Endothelial cell of hepatic sinusoid (primary cell): ENCODE data around the gene PLCB1.

Source experiments
- in situ Hi-C: cut with HindIII; loops from 2 replicates; pipeline ENCODE4 v1.10.0; 2017; ENCODE audit warnings: low sequenced_read_pairs

Gene PLCB1

DNA sequence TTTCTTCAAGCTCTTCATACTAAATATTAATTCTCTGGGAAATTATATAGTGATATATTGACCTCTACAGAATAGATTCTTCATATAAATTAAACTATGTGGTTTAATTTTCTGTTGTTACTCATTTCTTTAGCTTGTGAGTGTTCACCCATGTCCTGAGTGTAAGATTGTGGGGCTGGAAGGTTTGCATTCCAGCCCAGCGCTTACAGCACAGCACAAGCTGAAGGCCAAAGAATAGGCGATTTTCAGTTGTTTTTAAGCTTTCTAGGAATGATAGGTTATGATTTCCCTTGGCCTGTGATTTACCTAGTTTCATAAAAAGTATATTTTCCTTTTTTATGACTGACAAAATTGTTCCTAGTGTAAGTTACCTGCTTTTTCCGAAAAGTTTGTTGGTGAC, 194.1 kb downstream of the PLCB1 start:
- in situ Hi-C loops: no loop called here

- in situ Hi-C loops: no loop called here
Observed at GRCh38 chr20:8326899-8327298, 194.8 kb downstream of the PLCB1 start.

GRCh38 chr20:8328189-8328588, 196.1 kb downstream of the PLCB1 start:
- in situ Hi-C loops: no loop called here

DNA sequence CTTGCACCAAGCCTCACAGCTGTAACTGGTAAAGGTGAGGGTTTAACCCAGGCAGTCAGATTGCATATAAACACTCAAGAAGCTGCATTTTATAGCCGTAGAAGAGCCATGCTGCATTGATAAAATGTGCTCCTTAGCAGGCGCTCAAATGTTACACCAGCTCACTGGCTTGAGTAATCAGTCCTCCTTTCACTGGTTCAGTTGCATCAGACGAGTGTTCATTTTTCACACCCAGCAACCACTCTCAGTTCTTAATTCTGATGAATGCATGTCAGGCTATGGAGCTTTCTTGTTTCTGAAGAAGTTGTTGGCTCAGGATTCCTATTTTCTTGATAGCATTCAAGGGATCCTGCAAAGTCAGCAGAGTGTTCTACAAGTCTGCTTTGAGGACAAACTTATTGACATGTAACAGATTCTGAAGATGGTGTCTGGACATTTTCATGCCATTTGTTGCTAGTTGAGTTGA, 198.3 kb downstream of the PLCB1 start:
- in situ Hi-C loops: no loop called here

DNA sequence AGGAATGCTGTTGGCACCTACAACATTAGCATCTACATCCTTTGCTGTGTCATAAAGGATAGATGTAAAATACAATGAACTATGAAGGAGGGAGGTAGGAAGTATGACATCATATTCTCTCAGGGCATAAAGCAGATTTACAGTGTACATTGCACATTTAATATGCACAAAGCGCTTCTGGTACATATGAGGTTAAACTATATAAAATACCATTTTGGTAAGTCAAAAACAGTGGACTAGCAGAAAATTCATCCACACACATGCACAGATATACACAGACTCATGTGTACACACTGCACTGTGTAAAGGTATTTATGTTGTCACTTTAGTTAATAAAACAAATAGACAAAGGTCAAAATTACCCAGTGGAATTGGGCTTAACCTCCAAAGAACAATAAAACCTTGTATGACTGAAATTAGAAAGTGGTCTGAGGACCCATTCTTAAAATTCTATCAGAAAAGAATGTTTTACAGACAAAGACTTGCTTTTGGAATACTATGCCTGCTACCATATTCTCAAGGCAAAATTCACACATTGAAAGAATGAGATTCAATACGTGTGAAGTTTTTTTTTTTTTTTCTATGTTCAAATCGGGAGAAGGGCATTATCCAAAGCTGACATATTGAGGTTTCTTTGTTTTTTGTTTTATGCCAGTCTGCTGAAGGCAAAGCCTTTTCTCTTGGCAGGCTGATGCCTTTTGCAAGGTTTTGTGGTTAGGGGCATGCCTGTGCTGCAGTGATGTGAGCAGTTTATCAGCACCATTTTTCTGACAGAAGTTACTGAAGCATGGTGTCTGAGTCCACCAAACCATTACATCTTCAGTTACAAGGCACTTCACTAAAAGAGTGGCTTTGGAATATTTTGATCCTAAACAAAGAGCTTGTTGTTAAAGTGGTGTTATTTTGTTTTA, 199.0 kb downstream of the PLCB1 start:
- in situ Hi-C loops: no loop called here

- in situ Hi-C loops: no loop called here
Observed at GRCh38 chr20:8331740-8332412, 199.8 kb downstream of the PLCB1 start.

DNA sequence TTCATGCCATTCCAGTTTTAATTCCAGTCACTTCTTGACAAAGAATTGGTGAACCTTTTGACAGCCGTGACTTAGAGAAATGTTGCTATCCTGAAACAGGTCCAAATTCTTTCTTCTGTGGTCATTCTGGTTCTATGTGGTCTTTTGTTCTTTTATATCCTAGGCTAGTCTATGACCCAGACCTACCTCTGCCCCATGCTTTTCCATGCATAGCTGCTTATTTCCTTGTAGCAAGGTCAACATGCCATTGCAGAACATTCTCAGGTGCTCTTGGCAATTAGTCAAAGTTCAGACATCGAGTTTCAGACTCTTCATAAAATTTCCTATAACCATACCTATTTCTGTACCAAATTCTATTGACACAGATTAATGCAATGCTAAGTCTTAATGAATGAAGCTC, 202.6 kb downstream of the PLCB1 start:
- in situ Hi-C loops: no loop called here

DNA sequence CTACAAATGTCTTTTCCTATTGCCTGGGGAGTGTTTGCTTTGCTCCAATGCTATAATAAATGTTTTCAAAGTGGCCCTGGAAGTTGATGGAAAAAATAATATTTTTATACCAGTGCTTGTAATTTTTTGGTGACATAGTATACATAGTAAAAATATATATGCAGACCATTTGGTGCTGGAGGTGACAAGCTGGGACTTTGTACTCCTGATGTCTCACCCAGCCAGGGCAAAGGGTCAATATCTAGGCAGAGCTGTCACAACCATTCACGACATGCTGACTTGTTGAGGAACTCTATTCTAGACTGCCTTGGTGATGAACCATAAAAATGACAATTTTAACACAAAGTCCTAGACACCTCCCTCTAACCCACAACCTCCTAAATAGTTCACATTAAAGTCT, 203.0 kb downstream of the PLCB1 start:
- in situ Hi-C loops: no loop called here

- in situ Hi-C loops: no loop called here
Observed at GRCh38 chr20:8335495-8336195, 203.6 kb downstream of the PLCB1 start.

GRCh38 chr20:8339349-8339748, 207.3 kb downstream of the PLCB1 start:
- in situ Hi-C loops: no loop called here

DNA sequence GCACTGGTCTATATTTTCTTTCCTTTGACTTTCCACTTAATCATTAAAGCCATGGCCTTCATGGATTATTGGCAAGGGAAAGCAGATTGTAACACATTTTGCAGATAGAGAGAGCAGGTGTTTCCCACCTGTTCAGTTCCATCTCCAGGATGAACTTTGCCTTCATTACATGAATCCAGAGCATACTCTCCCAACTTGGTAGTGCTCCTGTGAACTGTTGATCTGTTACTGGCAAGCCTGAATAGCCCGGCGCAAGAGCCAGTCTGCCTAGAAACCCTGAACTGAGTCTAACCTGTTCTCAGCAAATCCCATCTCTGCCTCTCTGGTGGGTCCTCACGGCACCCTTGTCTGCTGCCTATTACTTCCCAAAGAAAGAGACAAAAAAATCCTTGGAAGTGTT, 210.3 kb downstream of the PLCB1 start:
- in situ Hi-C loops: no loop called here

DNA sequence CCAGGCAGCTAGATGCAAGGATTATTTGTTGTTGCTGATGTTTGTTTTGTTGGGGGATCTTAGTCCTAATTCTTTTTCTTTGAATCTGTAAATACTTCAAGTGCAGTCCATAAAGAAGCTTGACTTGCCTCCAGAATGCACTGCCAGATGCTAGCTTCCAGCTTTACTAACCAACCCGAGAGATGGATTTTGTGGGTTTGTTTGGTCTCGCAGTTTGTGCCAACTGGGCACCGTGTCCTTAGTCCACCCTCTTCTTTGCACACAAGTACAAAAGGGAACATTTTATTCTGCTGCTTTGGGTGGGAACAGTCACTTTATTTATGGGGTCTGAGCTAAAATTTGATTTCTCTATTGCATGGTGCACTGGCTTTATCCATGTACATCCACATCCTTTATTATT, 212.0 kb downstream of the PLCB1 start:
- in situ Hi-C loops: no loop called here

DNA sequence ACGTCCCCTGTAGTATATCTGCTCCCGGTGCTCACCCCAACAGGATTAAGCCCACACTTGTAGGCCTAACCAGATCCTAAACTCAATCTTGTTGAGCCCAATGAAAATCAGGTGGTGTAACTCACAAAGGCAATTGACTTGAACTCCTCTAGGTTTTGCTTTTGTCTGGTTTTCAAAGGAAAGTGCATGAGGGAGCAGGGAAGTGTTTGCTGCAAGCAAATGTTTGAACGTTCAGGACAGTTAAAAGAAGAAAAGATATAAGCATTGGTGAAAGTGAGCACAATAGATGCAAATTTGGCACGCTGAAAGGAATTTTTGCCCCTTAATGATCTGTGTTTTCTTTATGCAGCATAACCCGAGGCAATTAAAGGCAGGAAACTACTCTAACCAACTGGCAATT, 212.6 kb downstream of the PLCB1 start:
- in situ Hi-C loops: no loop called here

- in situ Hi-C loops: no loop called here
Observed at GRCh38 chr20:8346700-8347270, 214.7 kb downstream of the PLCB1 start.

DNA sequence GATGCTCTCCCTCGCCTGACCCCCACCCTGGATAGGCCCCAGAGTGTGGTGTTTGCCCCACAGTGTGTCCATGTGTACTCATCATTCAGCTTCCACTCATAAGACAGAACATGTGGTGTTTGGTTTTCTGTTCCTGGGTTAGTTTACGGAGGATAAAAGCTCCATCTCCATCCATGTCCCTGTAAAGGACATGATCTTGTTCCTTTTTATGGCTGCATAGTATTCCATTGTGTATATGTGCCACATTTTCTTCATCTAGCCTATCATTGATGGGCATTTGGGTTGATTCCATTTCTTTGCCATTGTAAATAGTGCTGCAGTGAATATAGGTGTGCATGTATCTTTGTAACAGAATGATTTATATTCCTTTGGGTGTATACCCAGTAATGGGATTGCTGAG, 218.2 kb downstream of the PLCB1 start:
- in situ Hi-C loops: loop anchor here (25.0 kb wide), 1 partner anchor 362 kb away; no protein-coding TSS in a partner anchor

GRCh38 chr20:8352486-8352885, 220.4 kb downstream of the PLCB1 start:
- in situ Hi-C loops: loop anchor here (25.0 kb wide), 1 partner anchor 360 kb away; no protein-coding TSS in a partner anchor

DNA sequence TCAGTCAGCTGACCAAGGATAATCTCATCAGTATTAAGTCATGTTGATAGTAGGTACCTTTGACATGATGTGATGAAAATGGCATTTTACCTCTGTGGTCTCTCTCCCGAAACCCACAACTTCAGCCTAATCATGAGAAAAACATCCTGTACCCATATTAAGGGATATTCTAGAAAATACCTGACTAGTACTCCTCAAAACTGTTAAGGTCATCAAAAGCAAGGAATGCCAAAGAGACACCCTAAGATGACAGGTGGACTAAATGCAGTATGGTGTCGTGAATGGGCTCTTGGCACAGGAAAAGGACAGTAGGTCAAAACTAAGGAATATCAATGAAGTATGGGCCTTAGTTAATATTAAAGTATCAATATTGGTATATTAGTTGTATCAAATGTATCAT, 221.4 kb downstream of the PLCB1 start:
- in situ Hi-C loops: loop anchor here (25.0 kb wide), 1 partner anchor 359 kb away; no protein-coding TSS in a partner anchor

GRCh38 chr20:8355453-8355852, 223.4 kb downstream of the PLCB1 start:
- in situ Hi-C loops: loop anchor here (25.0 kb wide), 1 partner anchor 357 kb away; no protein-coding TSS in a partner anchor

GRCh38 chr20:8356806-8357205, 224.7 kb downstream of the PLCB1 start:
- in situ Hi-C loops: loop anchor here (25.0 kb wide), 1 partner anchor 355 kb away; no protein-coding TSS in a partner anchor

DNA sequence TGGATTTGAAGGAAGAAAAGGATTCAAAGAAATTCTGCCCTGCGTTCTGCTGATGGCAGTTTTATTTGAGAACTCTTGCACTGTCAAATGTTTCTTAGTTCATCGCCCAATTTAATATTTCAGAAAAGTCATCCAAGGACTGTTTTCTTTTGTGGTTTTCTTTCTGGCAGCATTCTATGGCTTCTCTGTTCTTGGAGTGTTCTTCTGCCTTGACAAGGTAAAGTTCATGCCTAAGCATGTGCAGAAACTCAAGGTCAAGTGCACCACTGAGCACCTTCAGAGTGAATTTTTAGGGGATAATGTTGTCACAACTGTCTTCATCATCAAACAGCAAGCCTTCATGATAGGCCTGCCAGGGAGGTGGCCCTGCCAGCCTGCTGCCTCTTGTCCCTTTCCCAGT, 225.6 kb downstream of the PLCB1 start:
- in situ Hi-C loops: loop anchor here (25.0 kb wide), 1 partner anchor 355 kb away; no protein-coding TSS in a partner anchor

DNA sequence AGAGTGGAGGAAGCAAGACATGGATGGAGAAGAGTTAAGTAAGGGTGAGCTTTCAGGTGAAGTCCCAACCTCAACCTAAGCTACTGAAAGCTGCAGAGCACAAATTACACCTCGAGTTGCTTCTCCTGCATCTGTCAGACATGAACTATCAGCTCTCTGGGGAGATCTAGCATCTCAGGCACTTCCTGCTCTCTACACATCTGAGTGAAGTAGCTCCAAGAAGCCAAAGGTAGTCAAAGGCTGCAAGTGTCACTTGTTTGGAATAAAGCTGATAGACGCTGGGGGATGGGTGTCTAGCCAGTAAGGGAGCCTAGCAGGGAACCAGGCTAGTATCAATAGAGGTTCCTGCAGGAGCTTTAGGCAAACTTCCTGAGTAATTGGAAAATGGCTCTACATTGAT, 228.0 kb downstream of the PLCB1 start:
- in situ Hi-C loops: loop anchor here (25.0 kb wide), 1 partner anchor 352 kb away; no protein-coding TSS in a partner anchor
